GM12874 (cell line): Measurements from ENCODE around the gene DYDC1.

Source experiments
- TF ChIP-seq, protein P1 (sequence below): IDR thresholded peaks from 2 replicates; pipeline ENCODE4 v1.5.1; 2011; ENCODE audit warnings: low read depth, mild to moderate bottlenecking, control low read depth, low read length, moderate library complexity; ENCODE audit not compliant: insufficient read depth

The DYDC1 gene

DNA sequence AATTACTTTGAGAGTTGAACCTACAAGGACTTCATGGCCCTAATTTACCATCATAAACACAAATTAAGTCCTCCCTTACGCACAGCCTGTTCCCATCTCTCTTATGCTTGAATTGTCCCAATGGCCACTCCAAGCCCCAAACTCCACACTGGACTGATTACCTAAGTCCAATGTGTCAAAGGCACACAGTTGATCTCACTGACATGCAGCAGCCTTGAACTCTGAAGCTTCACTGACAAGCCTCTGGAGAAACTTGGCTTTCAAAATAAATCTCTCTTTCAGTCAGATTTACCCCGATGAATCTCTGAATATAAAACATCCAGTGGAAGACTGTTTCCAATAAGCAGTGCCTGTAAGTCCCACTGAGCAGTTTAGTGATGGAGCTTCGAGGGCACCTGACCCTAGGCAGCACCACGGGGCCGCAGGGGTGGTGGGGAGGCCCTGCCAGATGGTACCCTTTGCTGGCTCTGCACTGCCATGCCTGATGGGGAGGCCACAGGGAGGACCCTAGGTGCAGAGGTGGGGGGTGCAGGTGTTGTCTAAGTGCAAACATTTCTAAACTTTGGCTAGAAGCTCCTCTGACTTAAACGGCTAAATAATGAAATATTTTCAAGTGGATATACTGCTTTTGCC, 63.8 kb downstream of the DYDC1 start:
- TF ChIP-seq, protein P1, sequence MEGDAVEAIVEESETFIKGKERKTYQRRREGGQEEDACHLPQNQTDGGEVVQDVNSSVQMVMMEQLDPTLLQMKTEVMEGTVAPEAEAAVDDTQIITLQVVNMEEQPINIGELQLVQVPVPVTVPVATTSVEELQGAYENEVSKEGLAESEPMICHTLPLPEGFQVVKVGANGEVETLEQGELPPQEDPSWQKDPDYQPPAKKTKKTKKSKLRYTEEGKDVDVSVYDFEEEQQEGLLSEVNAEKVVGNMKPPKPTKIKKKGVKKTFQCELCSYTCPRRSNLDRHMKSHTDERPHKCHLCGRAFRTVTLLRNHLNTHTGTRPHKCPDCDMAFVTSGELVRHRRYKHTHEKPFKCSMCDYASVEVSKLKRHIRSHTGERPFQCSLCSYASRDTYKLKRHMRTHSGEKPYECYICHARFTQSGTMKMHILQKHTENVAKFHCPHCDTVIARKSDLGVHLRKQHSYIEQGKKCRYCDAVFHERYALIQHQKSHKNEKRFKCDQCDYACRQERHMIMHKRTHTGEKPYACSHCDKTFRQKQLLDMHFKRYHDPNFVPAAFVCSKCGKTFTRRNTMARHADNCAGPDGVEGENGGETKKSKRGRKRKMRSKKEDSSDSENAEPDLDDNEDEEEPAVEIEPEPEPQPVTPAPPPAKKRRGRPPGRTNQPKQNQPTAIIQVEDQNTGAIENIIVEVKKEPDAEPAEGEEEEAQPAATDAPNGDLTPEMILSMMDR, result no peak

DNA sequence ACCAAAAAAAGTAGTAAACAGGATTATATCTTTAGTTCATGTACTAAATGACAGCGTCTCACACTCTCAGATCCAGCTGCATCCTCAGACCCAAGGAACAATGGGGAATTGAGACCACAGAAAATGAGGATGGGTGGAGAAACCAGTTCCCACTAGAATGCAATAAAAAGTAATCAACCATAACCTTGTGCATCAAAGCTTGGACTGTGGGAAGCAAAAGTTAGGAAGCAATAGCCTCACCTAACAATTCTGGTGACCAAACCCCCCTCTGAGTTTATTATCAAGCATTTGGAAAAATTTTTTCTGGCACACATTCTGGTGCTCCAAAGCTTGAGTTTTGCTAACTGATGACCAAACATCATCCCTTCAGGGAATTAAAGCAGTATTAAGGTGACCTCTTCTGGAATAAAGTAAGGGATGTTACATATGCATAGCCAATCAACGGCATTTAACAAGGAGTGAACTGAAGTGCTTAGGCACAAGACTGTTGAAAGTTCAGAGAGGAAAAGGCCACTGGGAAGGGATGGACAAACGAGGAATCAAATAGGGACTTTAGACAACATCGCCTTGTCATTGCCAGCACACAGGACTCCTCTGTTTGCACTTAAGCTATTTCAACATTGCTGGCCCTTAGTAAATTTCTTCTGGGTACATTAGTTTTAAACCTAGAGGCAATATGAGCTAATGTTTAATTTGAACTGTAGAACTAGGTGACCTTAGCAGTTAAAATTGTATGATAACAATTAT, 65.9 kb downstream of the DYDC1 start:
- TF ChIP-seq, protein P1, result no peak

DNA sequence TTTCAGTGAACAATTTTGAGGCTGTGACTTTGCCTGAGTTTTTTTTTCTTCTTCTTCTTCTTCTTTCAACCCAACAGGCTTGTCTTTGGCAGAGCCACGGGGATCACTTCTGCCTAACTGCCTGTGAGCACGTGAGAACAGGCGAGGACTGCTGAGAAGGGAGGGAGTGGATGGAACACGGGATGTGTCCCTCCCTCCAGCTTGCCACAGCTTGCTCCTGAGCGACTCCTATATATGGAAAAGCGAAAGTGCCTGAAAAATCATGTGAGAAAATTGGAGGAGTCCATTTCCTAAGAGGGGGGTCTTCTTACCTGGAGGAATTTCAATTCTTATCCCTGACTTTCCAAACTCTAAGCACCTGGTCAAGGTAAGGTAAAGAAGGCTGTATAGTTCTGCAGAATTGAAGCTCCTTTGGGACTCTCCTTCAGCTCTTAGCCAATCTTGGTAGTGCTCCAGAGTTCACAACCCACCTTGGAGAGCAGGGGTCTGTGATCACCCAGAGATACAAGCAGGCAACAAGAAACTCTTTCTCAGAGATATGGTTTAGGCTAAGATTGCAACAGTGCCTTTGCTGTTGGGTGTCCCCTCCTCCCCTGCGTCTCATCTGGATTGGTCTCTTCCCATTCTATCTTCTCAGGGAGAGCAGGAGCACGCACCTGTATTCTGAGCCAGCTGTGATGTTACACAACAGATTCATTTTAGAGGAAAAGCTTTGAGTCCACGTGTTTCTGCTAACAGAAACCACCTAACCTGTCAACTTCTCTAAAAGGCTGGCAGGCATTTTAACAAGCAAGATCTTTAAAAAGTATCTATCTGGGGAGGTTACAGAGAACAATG, 66.9 kb downstream of the DYDC1 start, which contains the start of gene MAT1A:
Gene MAT1A (minus strand): TSS at position 208 of the 837 bp plus-strand sequence. CDS start 235 bp downstream, outside the sequence.
- TF ChIP-seq, protein P1, result no peak

DNA sequence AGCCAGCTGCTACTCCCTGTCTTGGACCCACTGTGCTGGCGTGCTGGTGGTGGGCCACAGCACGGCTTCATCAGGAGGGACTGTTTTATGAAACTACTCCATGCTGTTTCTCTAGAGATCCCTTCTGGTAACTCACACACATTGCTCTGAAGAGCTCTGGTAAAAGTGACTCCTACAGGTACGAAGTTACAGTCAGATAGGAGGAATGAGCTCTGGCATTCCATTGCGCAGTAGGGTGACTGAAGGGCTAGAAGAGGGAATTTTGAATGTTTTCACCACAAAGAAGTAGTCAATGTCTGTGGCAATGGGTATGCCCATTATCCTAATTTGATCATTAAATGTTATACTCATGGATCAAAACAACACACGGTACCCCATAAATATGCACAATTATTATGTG, 67.7 kb downstream of the DYDC1 start:
- TF ChIP-seq, protein P1, result no peak
